ENCODE results near the gene TMEM37. TPM values are rescaled to one million over a fixed set of nuclear protein-coding genes. Genes with fewer than 3 reads are reported as not detected.

Gene TMEM37
- total and polyA plus RNA-seq, 2 of the 13 experiments (the other 11 are each of a cell fraction or from before 2014, with no cell fraction given) = 37.7 to 115 TPM

DNA sequence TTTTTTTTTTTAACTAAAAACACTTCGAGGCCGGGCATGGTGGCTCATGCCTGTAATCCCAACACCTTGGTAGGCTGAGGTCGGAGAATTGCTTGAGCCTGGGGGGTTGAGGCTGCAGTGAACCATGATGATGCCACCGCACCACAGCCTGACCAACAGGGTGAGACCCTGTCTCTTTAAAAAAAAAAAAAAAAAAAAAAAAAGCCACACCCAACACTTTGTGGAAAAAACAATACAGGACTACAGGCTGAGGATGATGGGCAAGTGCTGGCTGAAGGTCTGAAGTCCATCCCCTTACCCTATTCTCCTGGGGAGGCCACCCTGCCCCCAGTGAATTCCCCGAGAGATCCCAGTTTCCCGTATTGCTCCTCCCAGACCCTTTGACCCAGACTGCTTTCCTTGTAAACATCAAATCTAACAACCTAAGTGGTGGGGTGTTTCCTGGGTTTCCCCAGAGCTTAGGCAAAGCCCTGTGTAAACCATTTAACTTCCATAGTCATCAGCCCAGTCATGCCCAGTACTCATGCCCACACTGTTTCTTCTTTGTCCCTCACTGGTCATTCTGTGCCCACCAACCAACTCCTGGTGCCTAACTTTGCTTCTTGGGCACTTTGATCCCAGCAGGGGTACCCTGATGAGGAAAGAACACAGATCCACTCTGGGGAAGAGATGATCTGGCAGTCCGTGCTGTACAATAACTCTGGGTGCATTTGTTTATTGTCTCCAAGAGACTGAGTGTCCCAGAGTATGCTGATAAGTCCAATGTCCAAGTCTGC is 5.8 kb upstream of the TMEM37 start (continued):
- TF ChIP-seq, protein P1, sequence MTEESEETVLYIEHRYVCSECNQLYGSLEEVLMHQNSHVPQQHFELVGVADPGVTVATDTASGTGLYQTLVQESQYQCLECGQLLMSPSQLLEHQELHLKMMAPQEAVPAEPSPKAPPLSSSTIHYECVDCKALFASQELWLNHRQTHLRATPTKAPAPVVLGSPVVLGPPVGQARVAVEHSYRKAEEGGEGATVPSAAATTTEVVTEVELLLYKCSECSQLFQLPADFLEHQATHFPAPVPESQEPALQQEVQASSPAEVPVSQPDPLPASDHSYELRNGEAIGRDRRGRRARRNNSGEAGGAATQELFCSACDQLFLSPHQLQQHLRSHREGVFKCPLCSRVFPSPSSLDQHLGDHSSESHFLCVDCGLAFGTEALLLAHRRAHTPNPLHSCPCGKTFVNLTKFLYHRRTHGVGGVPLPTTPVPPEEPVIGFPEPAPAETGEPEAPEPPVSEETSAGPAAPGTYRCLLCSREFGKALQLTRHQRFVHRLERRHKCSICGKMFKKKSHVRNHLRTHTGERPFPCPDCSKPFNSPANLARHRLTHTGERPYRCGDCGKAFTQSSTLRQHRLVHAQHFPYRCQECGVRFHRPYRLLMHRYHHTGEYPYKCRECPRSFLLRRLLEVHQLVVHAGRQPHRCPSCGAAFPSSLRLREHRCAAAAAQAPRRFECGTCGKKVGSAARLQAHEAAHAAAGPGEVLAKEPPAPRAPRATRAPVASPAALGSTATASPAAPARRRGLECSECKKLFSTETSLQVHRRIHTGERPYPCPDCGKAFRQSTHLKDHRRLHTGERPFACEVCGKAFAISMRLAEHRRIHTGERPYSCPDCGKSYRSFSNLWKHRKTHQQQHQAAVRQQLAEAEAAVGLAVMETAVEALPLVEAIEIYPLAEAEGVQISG (CRISPR knock-in tag; IDR thresholded peaks at IDR 0.05) = peak; percentile 65
- TF ChIP-seq CBX1 (IDR thresholded peaks at IDR 0.05; ENCODE audit: low read depth) = no peak
- TF ChIP-seq, protein P2, sequence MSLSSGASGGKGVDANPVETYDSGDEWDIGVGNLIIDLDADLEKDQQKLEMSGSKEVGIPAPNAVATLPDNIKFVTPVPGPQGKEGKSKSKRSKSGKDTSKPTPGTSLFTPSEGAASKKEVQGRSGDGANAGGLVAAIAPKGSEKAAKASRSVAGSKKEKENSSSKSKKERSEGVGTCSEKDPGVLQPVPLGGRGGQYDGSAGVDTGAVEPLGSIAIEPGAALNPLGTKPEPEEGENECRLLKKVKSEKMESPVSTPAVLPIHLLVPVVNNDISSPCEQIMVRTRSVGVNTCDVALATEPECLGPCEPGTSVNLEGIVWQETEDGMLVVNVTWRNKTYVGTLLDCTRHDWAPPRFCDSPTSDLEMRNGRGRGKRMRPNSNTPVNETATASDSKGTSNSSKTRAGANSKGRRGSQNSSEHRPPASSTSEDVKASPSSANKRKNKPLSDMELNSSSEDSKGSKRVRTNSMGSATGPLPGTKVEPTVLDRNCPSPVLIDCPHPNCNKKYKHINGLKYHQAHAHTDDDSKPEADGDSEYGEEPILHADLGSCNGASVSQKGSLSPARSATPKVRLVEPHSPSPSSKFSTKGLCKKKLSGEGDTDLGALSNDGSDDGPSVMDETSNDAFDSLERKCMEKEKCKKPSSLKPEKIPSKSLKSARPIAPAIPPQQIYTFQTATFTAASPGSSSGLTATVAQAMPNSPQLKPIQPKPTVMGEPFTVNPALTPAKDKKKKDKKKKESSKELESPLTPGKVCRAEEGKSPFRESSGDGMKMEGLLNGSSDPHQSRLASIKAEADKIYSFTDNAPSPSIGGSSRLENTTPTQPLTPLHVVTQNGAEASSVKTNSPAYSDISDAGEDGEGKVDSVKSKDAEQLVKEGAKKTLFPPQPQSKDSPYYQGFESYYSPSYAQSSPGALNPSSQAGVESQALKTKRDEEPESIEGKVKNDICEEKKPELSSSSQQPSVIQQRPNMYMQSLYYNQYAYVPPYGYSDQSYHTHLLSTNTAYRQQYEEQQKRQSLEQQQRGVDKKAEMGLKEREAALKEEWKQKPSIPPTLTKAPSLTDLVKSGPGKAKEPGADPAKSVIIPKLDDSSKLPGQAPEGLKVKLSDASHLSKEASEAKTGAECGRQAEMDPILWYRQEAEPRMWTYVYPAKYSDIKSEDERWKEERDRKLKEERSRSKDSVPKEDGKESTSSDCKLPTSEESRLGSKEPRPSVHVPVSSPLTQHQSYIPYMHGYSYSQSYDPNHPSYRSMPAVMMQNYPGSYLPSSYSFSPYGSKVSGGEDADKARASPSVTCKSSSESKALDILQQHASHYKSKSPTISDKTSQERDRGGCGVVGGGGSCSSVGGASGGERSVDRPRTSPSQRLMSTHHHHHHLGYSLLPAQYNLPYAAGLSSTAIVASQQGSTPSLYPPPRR (CRISPR knock-in tag; IDR thresholded peaks at IDR 0.05; ENCODE audit: borderline replicate concordance) = peak; percentile 93
- TF ChIP-seq ZNF441 (CRISPR knock-in tag; IDR thresholded peaks at IDR 0.05; ENCODE audit: borderline replicate concordance) = no peak
- peak; percentile 88 for TF ChIP-seq SALL1 (CRISPR knock-in tag; IDR thresholded peaks at IDR 0.05)
- TF ChIP-seq KLF13 (CRISPR knock-in tag; IDR thresholded peaks at IDR 0.05) = no peak
- TF ChIP-seq SPEN (CRISPR knock-in tag; IDR thresholded peaks at IDR 0.05; ENCODE audit: low read depth) = no peak; the same call in 1 of the 2 replicates
- TF ChIP-seq ZFP82 (CRISPR knock-in tag; IDR thresholded peaks at IDR 0.05; ENCODE audit: borderline replicate concordance) = no peak
- TF ChIP-seq HNRNPUL1 (IDR thresholded peaks at IDR 0.05; ENCODE audit: low read depth, low read length) = no peak
- TF ChIP-seq ZNF296 (CRISPR knock-in tag; conservative IDR thresholded peaks at IDR 0.05) = no peak
- TF ChIP-seq MED13 (CRISPR knock-in tag; IDR thresholded peaks at IDR 0.05) = no peak
- no peak for TF ChIP-seq USF2 (IDR thresholded peaks at IDR 0.05; ENCODE audit: low read depth, low read length)
- TF ChIP-seq USF2 (CRISPR knock-in tag; IDR thresholded peaks at IDR 0.05; ENCODE audit: borderline replicate concordance) = no peak
- no peak for TF ChIP-seq U2AF1 (optimal IDR thresholded peaks at IDR 0.05; ENCODE audit: low read depth, low read length)
- TF ChIP-seq MTA3 (CRISPR knock-in tag; IDR thresholded peaks at IDR 0.05) = no peak
- TF ChIP-seq SMC3 (IDR thresholded peaks at IDR 0.05; ENCODE audit: low read length) = peak; percentile 38; the same call in 1 of the 2 replicates
- no peak for TF ChIP-seq ZNF616 (CRISPR knock-in tag; IDR thresholded peaks at IDR 0.05; ENCODE audit: low read depth)

Data from HepG2 (cell line).